Muscle layer of colon (tissue), 2 donors: ENCODE data around the gene CDH15.

Experiments used
- H3K27ac ChIP-seq: one replicate; pipeline ENCODE4 v1.7.0; 2013; ENCODE audit warnings: low read depth, mild to moderate bottlenecking, low read length, moderate library complexity
- H3K27me3 ChIP-seq, 2 donors: one replicate each; pipeline ENCODE4 v1.7.0; 2013; ENCODE audit warnings: low read length in 2 of 2, mild to moderate bottlenecking in 2 of 2; ENCODE audit not compliant: insufficient read depth in 2 of 2, control insufficient read depth in 1 of 2
- H3K36me3 ChIP-seq: one replicate; pipeline ENCODE4 v1.7.0; 2013; ENCODE audit warnings: mild to moderate bottlenecking, low read length; ENCODE audit not compliant: insufficient read depth
- H3K4me1 ChIP-seq: one replicate; pipeline ENCODE4 v1.7.0; 2013; ENCODE audit warnings: mild to moderate bottlenecking, low read length; ENCODE audit not compliant: insufficient read depth
- H3K4me3 ChIP-seq, 2 donors: one replicate each; pipeline ENCODE4 v1.7.0; 2013; ENCODE audit warnings: low read length in 2 of 2, low read depth in 1 of 2, mild to moderate bottlenecking in 1 of 2, moderate library complexity in 1 of 2
- H3K9ac ChIP-seq: one replicate; pipeline ENCODE4 v1.7.0; 2013; ENCODE audit warnings: low read length
- H3K9me3 ChIP-seq: one replicate; pipeline ENCODE4 v1.7.0; 2013; ENCODE audit warnings: mild to moderate bottlenecking, low read length
- donor health status: abdominal sarcoma.
- donor health status: Adenocarcinoma of cecum.

The CDH15 gene

DNA sequence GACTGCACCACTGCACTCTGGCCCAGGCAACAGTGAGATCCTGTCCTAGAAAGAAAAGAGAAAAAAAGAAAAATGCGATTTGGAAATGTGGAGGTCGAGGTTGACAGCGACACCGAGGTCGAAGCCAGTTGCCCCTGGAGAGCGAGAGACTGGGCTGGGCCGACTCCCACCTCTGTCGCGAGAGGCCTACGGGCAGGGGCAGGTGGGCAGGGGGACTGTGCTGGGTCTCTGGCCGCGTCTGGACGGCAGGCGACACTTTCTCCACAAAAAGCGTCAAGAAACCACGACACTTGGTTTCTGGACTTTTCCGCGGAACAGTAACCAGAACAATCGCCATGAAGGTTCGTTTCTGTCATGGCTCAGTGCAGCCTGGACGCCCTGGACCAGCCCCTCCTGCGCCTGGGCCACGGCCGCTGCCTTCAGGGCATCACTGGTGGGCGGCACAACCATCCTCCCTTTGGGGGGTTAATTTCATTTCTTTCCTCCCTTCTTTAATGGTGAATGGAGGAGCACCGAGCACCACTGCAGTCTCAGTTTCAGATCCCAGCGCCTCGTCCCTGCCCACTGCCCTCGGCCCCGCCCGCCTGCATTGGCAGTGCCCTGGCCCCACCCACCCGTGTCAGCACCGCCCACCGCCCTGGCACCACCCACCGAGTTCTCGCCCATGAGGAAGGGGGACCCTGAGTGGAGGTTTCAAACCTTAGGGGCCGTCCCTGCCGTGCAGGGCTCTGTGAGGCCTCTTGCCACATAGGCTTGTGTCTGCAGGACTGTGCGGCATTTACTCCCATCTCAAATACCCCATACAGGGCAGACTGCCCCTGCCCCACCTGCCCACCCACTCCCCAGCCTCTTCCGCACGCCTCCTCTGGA, 18.5 kb upstream of the CDH15 start:
- peaks cover 16% of the 10 kb centered on the region for H3K4me1 ChIP-seq
- H3K9me3 ChIP-seq: no peaks in the 10 kb centered on the region
- H3K9ac ChIP-seq: no peak overlapping the region
- H3K4me3 ChIP-seq: no peak overlapping the region
- H3K27me3 ChIP-seq: no peaks in the 10 kb centered on the region
- H3K36me3 ChIP-seq: peaks cover 14% of the 10 kb centered on the region
- H3K27ac ChIP-seq: no peak overlapping the region

DNA sequence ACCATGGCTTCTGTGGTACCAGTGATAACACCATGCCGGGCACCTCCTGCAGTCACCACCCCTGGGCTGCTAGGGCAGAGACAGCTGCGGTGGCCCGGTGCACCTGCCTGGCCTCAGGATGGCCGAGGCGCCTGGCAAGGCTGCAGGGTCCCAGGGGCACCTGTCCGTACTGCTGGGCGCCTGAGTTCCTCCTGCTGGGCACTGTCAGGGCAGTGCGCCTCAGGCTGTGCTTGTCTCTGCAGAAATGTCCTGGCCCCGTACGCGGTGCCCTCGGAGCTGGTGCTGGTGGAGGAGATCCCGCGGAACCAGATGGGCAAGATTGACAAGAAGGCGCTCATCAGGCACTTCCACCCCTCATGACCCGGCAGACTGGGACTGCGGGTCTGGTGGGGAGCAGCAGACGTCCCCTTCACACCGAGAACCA, 17.7 kb upstream of the CDH15 start:
- H3K4me3 ChIP-seq: no peak overlapping the region
- H3K9ac ChIP-seq: no peak overlapping the region
- H3K4me1 ChIP-seq: peaks cover 16% of the 10 kb centered on the region
- H3K36me3 ChIP-seq: peaks cover 14% of the 10 kb centered on the region
- no peak overlapping the region for H3K27ac ChIP-seq
- no peaks in the 10 kb centered on the region for H3K27me3 ChIP-seq
- H3K9me3 ChIP-seq: no peaks in the 10 kb centered on the region

DNA sequence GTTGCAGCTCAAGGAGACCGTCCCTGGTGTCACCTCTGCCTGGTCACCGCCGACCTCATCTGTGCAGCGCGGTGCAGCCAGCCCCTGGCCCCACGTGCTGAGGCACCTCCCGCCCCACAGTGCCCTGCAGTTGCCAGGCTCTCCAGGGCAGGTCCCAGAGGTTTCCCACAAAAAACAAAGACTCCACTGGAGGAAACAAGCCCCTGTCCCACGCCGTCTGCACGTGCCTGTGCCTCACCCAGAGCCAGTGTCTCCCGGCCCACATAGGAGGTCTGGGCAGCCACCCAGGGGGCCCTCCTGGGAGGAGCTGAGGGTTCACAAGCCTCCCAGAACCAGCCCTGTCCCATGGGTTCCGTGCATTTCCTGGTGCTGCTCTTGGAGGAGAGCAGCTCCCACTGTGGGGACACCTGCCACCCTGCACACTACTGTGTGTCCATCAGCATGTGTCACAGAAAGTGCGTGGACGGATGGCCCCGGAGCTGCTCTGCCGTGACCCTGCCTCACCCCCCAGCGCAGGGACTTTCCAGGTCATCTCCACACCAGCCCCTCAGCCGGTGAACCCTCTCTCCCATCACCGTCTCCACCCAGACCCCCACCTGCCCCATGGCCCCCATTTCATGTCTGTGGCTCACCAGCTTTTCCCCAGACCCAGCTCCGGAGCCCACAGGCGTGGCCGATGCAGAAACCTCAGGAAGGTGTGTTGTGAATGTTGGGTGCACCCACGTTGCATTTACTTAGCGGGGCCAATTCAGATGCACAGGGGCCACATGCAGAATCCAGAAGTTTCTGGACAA, 17.0 kb upstream of the CDH15 start:
- H3K4me3 ChIP-seq: no peak overlapping the region
- H3K36me3 ChIP-seq: peaks cover 14% of the 10 kb centered on the region
- H3K9me3 ChIP-seq: no peaks in the 10 kb centered on the region
- H3K27ac ChIP-seq: no peak overlapping the region
- H3K27me3 ChIP-seq: no peaks in the 10 kb centered on the region
- H3K4me1 ChIP-seq: peaks cover 16% of the 10 kb centered on the region
- no peak overlapping the region for H3K9ac ChIP-seq

DNA sequence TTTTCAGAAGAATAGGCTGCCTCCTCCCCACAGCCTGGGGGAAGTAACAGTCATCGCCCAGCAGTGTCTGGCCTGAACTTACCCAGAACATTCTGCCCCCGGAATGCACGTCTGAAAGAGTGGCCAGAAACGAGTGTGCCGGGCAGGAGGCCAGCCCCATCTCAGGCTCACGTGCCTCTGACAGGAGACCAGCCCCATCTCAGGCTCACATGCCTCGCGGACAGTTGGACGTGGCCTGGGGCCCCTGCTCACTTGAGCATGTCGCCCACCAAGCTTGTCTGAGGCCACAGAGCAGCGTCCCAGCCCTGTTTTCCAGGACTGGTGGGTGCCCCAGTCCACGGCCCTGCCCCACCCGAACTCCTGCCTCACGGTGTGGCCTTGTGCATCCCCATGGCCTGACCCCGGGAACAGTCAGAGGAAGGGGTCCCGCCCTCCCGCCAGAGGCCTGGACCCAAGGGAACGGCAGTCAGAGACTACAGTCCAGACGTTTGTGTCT, 16.3 kb upstream of the CDH15 start:
- Histone ChIP-seq H3K27ac (no peak overlapping the region), H3K9me3 (no peaks in the 10 kb centered on the region), H3K27me3 (no peaks in the 10 kb centered on the region), H3K36me3 (peaks cover 11% of the 10 kb centered on the region), H3K4me1 (peaks cover 16% of the 10 kb centered on the region), H3K4me3 (no peak overlapping the region), H3K9ac (no peak overlapping the region)

DNA sequence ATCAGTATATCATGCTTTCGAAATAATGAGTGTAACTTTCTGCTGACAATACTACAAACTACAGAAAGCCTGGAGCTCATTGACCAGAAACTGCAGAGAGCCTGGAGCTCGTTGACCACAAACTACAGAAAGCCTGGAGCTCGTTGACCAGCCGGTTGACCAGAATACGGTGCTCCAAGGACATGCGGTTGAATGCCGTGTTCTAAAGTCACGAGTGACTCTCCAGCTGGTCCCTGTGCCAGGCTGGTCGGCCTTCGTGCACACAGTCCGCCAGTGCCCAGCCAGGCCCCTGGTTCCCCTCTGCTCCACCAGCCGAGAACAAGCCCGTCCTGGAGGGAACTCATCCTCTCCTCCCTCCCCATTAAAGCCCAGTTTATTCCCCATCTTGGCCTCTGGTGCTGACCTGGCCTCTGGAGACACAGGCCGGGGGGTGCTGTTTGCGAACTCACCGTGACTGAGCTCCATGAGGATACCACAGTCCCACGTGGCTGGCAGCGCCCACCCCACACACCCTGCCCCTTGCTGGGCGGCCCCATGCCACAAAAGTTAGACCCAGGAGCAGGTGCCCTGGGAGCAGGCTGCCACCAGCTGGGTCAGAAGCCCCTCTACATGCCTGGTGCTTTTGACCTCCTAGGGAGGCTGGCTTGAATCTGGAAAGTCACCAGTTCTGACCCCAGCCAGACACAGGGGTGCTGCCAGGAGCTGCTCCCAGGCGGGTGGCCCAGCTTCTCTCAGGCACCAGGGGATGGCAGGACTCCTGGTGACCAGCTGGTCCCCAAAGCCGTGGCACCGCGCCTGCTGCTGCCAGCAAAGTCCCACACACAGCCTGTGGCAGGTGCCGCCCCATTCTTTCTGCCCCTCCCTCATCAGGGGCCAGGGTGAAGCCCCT, 15.5 kb upstream of the CDH15 start:
- no peak overlapping the region for H3K9ac ChIP-seq
- H3K27me3 ChIP-seq: no peaks in the 10 kb centered on the region
- H3K9me3 ChIP-seq: no peaks in the 10 kb centered on the region
- no peak overlapping the region for H3K4me3 ChIP-seq
- H3K36me3 ChIP-seq: peaks cover 6% of the 10 kb centered on the region
- H3K27ac ChIP-seq: no peak overlapping the region
- H3K4me1 ChIP-seq: peaks cover 16% of the 10 kb centered on the region

DNA sequence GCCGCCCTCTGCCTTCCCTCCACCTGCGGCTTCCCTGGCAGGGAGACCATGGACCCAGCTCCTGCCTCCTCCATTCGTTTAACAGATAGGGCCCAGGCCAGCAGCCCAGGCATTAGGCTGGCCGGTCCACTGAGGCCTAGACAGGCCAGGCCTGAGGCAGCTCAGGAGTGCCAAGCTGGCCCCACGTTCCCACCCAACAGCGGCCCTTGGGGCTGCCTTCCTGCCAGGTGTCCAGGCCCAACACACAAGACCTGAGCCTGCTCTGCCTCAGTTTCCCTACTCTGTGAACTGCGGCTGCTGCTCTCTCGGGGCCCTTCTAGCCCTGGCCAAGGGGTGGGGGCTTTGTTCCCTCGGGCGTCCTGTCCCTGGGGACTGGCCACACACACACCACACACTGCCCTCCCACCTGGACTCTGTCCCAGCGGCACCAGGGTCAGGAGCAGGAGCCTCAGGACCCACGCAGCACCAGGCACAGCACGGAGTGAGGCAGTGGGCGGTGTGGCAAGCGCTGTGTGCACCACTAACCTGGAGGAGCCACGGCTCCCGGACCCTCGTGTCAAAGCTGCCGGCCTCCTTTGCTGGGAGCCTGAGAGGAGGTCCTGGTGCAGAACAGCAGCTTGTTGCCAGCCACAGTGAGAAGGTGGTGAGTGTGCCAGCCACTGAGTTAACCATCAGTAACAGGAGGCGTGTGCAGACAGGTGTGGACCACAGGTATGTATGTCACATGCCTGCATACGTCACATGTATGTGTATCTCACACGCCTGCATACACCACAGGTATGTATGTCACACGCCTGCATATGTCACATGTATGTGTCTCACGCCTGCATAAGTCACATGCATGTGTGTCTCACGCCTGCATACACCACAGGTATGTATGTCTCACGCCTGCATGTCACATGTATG, 14.6 kb upstream of the CDH15 start:
- no peak overlapping the region for H3K27ac ChIP-seq
- no peak overlapping the region for H3K9ac ChIP-seq
- H3K36me3 ChIP-seq: no peaks in the 10 kb centered on the region
- H3K27me3 ChIP-seq: peaks cover 0 to 4% of the 10 kb centered on the region in 2 donors
- no peaks in the 10 kb centered on the region for H3K9me3 ChIP-seq
- H3K4me1 ChIP-seq: peaks cover 16% of the 10 kb centered on the region
- H3K4me3 ChIP-seq: no peak overlapping the region

DNA sequence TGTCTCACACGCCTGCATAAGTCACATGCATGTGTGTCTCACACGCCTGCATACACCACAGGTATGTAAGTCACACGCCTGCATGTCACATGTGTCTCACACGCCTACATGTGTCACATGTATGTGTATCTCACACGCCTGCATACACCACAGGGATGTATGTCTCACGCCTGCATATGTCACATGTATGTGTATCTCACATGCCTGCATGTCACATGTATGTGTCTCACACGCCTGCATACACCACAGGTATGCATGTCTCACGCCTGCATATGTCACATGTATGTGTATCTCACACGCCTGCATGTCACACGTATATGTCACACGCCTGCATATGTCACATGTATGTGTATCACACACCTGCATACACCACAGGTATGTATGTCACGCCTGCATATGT, 13.8 kb upstream of the CDH15 start:
- H3K36me3 ChIP-seq: no peaks in the 10 kb centered on the region
- no peak overlapping the region for H3K27ac ChIP-seq
- peaks cover 0 to 8% of the 10 kb centered on the region in 2 donors for H3K27me3 ChIP-seq
- H3K9me3 ChIP-seq: no peaks in the 10 kb centered on the region
- H3K4me1 ChIP-seq: peaks cover 16% of the 10 kb centered on the region
- no peak overlapping the region for H3K4me3 ChIP-seq
- H3K9ac ChIP-seq: no peak overlapping the region

DNA sequence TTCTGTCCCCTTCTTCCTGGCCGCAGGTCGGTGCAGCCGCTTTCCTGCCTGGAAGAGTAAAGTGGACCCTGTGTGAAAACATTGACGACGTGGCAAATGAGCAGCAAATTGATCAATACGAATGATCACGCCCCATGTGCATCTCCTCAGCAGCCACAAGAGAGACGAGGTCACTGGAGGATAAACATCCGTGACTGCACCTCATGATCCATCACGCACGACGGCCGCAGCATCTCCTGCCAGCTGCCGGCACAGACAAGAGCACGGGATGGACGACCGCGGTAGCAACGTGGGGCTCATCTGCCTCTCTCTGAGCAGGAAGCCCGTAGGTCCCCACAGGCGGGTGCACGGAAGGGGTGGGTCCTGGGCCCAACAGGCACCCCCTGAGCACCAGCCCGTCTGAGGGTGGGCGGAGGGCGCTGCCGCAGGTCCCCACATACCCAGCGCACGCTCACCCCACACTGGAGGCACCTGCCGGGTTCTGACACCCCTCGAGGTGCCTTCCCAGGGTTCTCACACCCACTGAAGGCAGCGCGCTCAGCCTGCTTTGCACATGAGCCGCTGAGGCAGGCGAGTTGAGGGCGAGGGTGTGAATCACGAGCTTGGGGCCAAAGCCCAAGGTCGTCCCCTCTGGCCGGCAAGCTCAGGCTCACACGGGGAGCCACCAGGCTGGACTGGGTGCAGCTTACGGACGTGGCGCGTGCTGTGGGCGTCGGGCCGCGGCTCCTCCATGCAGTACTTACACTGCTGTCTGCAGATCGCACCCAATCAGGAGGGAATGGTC, 12.3 kb upstream of the CDH15 start:
- Histone ChIP-seq H3K27me3 (peaks cover 0 to 10% of the 10 kb centered on the region in 2 donors), H3K4me3 (no peak overlapping the region), H3K9me3 (no peaks in the 10 kb centered on the region), H3K36me3 (no peaks in the 10 kb centered on the region), H3K27ac (no peak overlapping the region), H3K4me1 (peaks cover 16% of the 10 kb centered on the region), H3K9ac (no peak overlapping the region)

DNA sequence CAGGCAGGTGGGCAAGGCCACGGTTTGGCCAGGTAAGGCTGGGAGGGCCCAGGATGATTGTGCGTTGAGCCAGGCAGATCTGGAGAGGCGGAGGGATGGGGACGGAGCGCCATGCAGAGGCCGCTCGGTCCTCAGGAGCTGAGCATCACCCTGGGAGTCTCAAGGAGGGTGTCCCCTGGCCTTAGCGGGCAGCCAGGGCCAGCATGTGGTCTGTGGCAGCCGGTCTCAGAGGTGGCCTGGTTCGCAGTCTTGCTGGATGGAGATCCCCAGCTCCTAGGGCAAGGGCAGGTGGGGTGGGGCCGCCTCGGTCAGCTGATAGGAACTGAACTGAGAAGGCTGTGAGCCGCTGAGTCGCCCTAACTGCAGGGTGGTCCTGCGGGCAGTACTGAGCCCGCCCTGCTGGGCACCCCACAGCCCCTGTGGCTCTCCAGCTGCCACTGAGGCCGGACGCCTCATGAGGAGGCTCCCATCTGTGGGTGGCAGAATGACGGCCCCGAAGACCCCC, 11.6 kb upstream of the CDH15 start:
- Histone ChIP-seq H3K4me1 (peaks cover 12% of the 10 kb centered on the region), H3K27ac (no peak overlapping the region), H3K4me3 (no peak overlapping the region), H3K27me3 (peaks cover 0 to 17% of the 10 kb centered on the region in 2 donors), H3K9ac (no peak overlapping the region), H3K9me3 (no peaks in the 10 kb centered on the region), H3K36me3 (no peaks in the 10 kb centered on the region)
